Measurements from ENCODE around the gene MTHFD1. TPM values are rescaled to one million over a fixed set of nuclear protein-coding genes. Genes with fewer than 3 reads are reported as not detected.
A peak's percentile ranks its signal among the peaks of the same experiment; 100 is the strongest.

MTHFD1 gene
- polyA plus RNA-seq, 3 donors = 11.8 to 21.3 (median 14.3) TPM

DNA sequence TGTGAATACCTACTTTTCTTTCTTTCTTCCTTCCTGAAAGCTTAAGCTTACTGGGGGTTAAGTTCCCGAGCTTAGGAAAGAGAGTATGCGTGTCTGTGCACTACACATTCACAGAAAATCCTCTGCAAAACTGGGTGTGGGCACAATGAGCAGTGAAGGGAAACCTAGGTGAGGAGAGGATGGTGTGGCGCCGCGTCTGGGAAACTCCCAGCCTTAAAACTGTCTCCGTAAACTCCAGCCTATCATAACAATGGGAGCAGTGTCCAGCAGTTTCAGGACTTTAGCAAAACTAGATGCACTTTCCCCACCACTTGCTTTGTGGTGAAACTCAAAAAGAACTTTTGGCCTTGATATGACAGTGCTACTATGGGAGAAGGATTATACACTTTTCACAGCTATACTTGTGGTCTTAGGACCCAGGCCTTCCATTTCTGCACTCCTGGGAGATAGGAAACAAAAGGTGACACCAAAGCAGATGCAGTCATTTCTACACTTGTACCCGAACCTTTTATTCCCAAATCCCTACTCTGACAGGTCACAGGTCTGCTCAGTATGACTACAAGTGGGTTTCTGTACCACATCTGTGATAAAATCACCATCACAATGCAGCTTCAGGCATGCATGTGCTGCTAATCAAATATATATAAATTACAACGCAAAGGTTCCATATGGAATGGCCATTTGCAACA lies 87.6 kb downstream of the MTHFD1 start:
- Histone ChIP-seq H3K4me2 (replicated peaks; ENCODE audit: extremely low read depth, low read length, poor library complexity, severe bottlenecking) (no peak overlapping the region), H3K27me3 (ENCODE audit: control insufficient read depth in 2 of 2, insufficient read depth in 2 of 2, low read length in 2 of 2) (no peaks in the 10 kb centered on the region), H3K4me1 (ENCODE audit: control insufficient read depth in 1 of 2, insufficient read depth in 2 of 2, low read length in 2 of 2) (no peaks in the 10 kb centered on the region), H3K9ac (ENCODE audit: insufficient read depth, low read length, poor library complexity, severe bottlenecking) (no peak overlapping the region), H3K4me3 (replicated peaks in 1 of 3; ENCODE audit: low read depth in 2 of 3, low read length in 3 of 3) (no peak overlapping the region), H2AFZ (ENCODE audit: insufficient read depth, low read depth, low read length, poor library complexity, severe bottlenecking) (no peak overlapping the region), H4K20me1 (ENCODE audit: insufficient read depth, low read length) (no peaks in the 10 kb centered on the region), H3K27ac (ENCODE audit: low read depth in 1 of 2, low read length in 2 of 2) (no peak overlapping the region), H3K36me3 (replicated peaks in 1 of 2; ENCODE audit: control insufficient read depth in 1 of 2, insufficient read depth in 2 of 2, low read length in 2 of 2) (no peaks in the 10 kb centered on the region), H3K79me2 (ENCODE audit: insufficient read depth, low read length) (no peaks in the 10 kb centered on the region), H3K9me3 (replicated peaks in 1 of 2; ENCODE audit: control insufficient read depth in 1 of 2, insufficient read depth in 1 of 2, low read length in 2 of 2) (no peaks in the 10 kb centered on the region)
- H3K36me3 Mint-ChIP-seq = peaks cover 0 to 11% of the 10 kb centered on the region in 2 donors
- no peaks in the 10 kb centered on the region for H3K9me3 Mint-ChIP-seq
- no peak overlapping the region for H3K27ac Mint-ChIP-seq
- TF ChIP-seq, protein P1, sequence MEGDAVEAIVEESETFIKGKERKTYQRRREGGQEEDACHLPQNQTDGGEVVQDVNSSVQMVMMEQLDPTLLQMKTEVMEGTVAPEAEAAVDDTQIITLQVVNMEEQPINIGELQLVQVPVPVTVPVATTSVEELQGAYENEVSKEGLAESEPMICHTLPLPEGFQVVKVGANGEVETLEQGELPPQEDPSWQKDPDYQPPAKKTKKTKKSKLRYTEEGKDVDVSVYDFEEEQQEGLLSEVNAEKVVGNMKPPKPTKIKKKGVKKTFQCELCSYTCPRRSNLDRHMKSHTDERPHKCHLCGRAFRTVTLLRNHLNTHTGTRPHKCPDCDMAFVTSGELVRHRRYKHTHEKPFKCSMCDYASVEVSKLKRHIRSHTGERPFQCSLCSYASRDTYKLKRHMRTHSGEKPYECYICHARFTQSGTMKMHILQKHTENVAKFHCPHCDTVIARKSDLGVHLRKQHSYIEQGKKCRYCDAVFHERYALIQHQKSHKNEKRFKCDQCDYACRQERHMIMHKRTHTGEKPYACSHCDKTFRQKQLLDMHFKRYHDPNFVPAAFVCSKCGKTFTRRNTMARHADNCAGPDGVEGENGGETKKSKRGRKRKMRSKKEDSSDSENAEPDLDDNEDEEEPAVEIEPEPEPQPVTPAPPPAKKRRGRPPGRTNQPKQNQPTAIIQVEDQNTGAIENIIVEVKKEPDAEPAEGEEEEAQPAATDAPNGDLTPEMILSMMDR (IDR thresholded peaks at IDR 0.05) = no peak
- no peaks in the 10 kb centered on the region for H3K4me1 Mint-ChIP-seq
- WGBS (ENCODE audit: insufficient coverage) = 60% methylated on average over 1 of the region's 8 CpGs
- no peaks in the 10 kb centered on the region for H3K27me3 Mint-ChIP-seq (ENCODE audit: low read depth in 3 of 3)
- H3K4me3 Mint-ChIP-seq = no peak overlapping the region
- DNase-seq = no peak
- intact Hi-C loops (cut with micrococcal nuclease) = no loop called here

DNA sequence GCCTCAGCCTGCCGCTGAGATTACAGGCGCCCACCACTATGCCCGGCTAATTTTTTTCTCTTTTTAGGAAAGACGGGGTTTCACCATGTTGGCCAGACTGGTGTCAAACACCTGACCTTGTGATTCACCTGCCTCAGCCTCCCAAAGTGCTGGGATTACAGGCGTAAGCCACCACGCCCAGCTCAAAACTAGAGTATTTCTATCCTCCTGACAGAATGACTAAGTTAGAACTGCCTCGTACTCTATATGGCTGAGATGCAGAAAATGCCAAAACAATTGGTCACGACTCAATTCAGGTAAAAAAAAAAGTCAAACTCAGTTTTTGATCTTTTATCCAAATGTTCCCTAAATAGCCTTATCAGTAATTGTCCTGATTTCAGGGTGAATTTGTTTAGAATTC lies 88.3 kb downstream of the MTHFD1 start:
- H3K27ac Mint-ChIP-seq = peak overlapping the region in 1 of 7 donors; percentile 11
- Histone ChIP-seq H3K36me3 (replicated peaks in 1 of 2; ENCODE audit: control insufficient read depth in 1 of 2, insufficient read depth in 2 of 2, low read length in 2 of 2) (no peaks in the 10 kb centered on the region), H3K27me3 (ENCODE audit: control insufficient read depth in 2 of 2, insufficient read depth in 2 of 2, low read length in 2 of 2) (no peaks in the 10 kb centered on the region), H3K27ac (ENCODE audit: low read depth in 1 of 2, low read length in 2 of 2) (no peak overlapping the region), H2AFZ (ENCODE audit: insufficient read depth, low read depth, low read length, poor library complexity, severe bottlenecking) (no peak overlapping the region), H3K9ac (ENCODE audit: insufficient read depth, low read length, poor library complexity, severe bottlenecking) (no peak overlapping the region), H3K9me3 (replicated peaks in 1 of 2; ENCODE audit: control insufficient read depth in 1 of 2, insufficient read depth in 1 of 2, low read length in 2 of 2) (no peaks in the 10 kb centered on the region), H4K20me1 (ENCODE audit: insufficient read depth, low read length) (no peaks in the 10 kb centered on the region), H3K4me3 (replicated peaks in 1 of 3; ENCODE audit: low read depth in 2 of 3, low read length in 3 of 3) (no peak overlapping the region), H3K4me2 (replicated peaks; ENCODE audit: extremely low read depth, low read length, poor library complexity, severe bottlenecking) (no peak overlapping the region), H3K4me1 (ENCODE audit: control insufficient read depth in 1 of 2, insufficient read depth in 2 of 2, low read length in 2 of 2) (no peaks in the 10 kb centered on the region), H3K79me2 (ENCODE audit: insufficient read depth, low read length) (no peaks in the 10 kb centered on the region)
- no peaks in the 10 kb centered on the region for H3K4me1 Mint-ChIP-seq
- TF ChIP-seq, protein P1 (IDR thresholded peaks at IDR 0.05) = no peak
- no peaks in the 10 kb centered on the region for H3K27me3 Mint-ChIP-seq (ENCODE audit: low read depth in 3 of 3)
- no peak overlapping the region for H3K4me3 Mint-ChIP-seq
- 95% methylated on average over 6 of the region's 8 CpGs for WGBS (ENCODE audit: insufficient coverage)
- H3K9me3 Mint-ChIP-seq = no peaks in the 10 kb centered on the region
- H3K36me3 Mint-ChIP-seq = peaks cover 0 to 11% of the 10 kb centered on the region in 2 donors
- intact Hi-C loops (cut with micrococcal nuclease) = no loop called here
- DNase-seq = no peak

Measured in CD14-positive monocyte (primary cell).